H1 (cell line): Measurements from ENCODE around the gene FMO5. TPM values are rescaled to one million over a fixed set of nuclear protein-coding genes. Genes with fewer than 3 reads are reported as not detected.
A peak's percentile ranks its signal among the peaks of the same experiment; 100 is the strongest.

Experiments used
- CTCF ChIA-PET: fragments of 300-600 bp; sonication (Branson Sonifier 250); formaldehyde crosslinking; loops from one replicate; lab custom pipeline; 2021; ENCODE audit not compliant: partially characterized antibody; lab: Charles Lee
- POLR2A ChIA-PET: fragments of 300-600 bp; sonication (Branson Sonifier 250); formaldehyde crosslinking; loops from one replicate; lab custom pipeline; 2021; ENCODE audit warnings: inconsistent platforms; ENCODE audit not compliant: partially characterized antibody; lab: Charles Lee
- DNase-seq, 2 experiments: peaks; one replicate each; pipeline versions ENCODE4 v3.0.0 to v3.0.0-alpha.2; 2010 to 2022; ENCODE audit warnings: low spot score in 2 of 2, low read depth in 1 of 2, mixed read lengths in 1 of 2
- FAIRE-seq: peaks from 2 replicates; lab custom pipeline; 2011; peaks lifted over from hg19 to GRCh38; lab: Jason Lieb, UNC
- H2AFZ ChIP-seq: 2 replicates; pipeline ENCODE4 v1.8.1; 2012; ENCODE audit warnings: low read length, inconsistent platforms
- H2AK5ac ChIP-seq: 2 replicates; pipeline ENCODE4 v1.6.1; 2013; ENCODE audit warnings: low read depth, low read length
- H2BK120ac ChIP-seq: replicated peaks from 2 replicates; pipeline ENCODE3; 2013; ENCODE audit warnings: low read depth, low read length, inconsistent platforms
- H2BK12ac ChIP-seq: 2 replicates; pipeline ENCODE4 v1.6.1; 2013; ENCODE audit warnings: low read depth, low read length
- H2BK15ac ChIP-seq: 2 replicates; pipeline ENCODE4 v1.6.1; 2013; ENCODE audit warnings: low read length
- H2BK20ac ChIP-seq: 2 replicates; pipeline ENCODE4 v1.6.1; 2013; ENCODE audit warnings: low read length
- H2BK5ac ChIP-seq: 2 replicates; pipeline ENCODE4 v1.6.1; 2013; ENCODE audit warnings: low read depth, low read length
- H3K14ac ChIP-seq: 2 replicates; pipeline ENCODE4 v1.6.1; 2013; ENCODE audit warnings: inconsistent platforms; ENCODE audit not compliant: insufficient read length
- H3K18ac ChIP-seq: 2 replicates; pipeline ENCODE4 v1.6.1; 2013; ENCODE audit warnings: low read length; ENCODE audit errors: extremely low read depth
- H3K23ac ChIP-seq: 2 replicates; pipeline ENCODE4 v1.6.1; 2013; ENCODE audit warnings: inconsistent platforms; ENCODE audit not compliant: insufficient read length
- H3K23me2 ChIP-seq: 2 replicates; pipeline ENCODE4 v1.6.1; 2013; ENCODE audit warnings: low read depth, low read length
- H3K27ac ChIP-seq: 2 replicates; pipeline ENCODE4 v1.6.1; 2011; ENCODE audit warnings: low read depth, low read length, inconsistent platforms
- H3K27me3 ChIP-seq, 4 experiments: replicated peaks in 1 of 4; 1 replicate in 1 of 4; 2 replicates in 3 of 4; pipeline versions ENCODE4 v1.6.1 to v1.8.1; 2011 to 2013; ENCODE audit warnings: low read length in 3 of 4, mild to moderate bottlenecking in 3 of 4, inconsistent platforms in 2 of 4, mixed read lengths in 2 of 4, moderate library complexity in 1 of 4; ENCODE audit not compliant: control insufficient read depth in 3 of 4, insufficient read depth in 3 of 4; ENCODE audit errors: extremely low read depth in 1 of 4
- H3K36me3 ChIP-seq, 4 experiments: 2 replicates each; pipeline versions ENCODE4 v1.6.1 to v1.8.1; 2011 to 2013; ENCODE audit warnings: mild to moderate bottlenecking in 4 of 4, low read length in 3 of 4, moderate library complexity in 2 of 4, control low read depth in 1 of 4, inconsistent platforms in 1 of 4; ENCODE audit not compliant: insufficient read depth in 4 of 4, control insufficient read depth in 2 of 4
- H3K4ac ChIP-seq: replicated peaks from 2 replicates; pipeline ENCODE3; 2013; ENCODE audit warnings: low read length, low read depth, mixed read lengths, inconsistent platforms; ENCODE audit not compliant: insufficient read length
- H3K4me1 ChIP-seq, 4 experiments: replicated peaks in 1 of 4; 1 replicate in 1 of 4; 2 replicates in 3 of 4; pipeline versions ENCODE4 v1.6.1 to v1.8.1; 2011 to 2013; ENCODE audit warnings: low read length in 3 of 4, inconsistent platforms in 2 of 4, mixed read lengths in 1 of 4; ENCODE audit not compliant: insufficient read depth in 4 of 4, control insufficient read depth in 3 of 4
- H3K4me2 ChIP-seq, 2 experiments: 2 replicates each; pipeline versions ENCODE4 v1.6.1 to v1.8.1; 2011 to 2013; ENCODE audit warnings: low read depth in 2 of 2, low read length in 2 of 2, control low read depth in 1 of 2, inconsistent platforms in 1 of 2, mild to moderate bottlenecking in 1 of 2; ENCODE audit not compliant: insufficient read depth in 1 of 2
- H3K4me3 ChIP-seq, 4 experiments: fragments of 200-600, 300-600 bp in 1 of 4; sonication (generic), shearing (Covaris generic), sonication (Bioruptor Twin) in 1 of 4; 2 replicates each; pipeline versions ENCODE4 v1.5.1 to v1.8.1; 2011 to 2016; ENCODE audit warnings: low read length in 4 of 4, low read depth in 3 of 4, control low read depth in 2 of 4, inconsistent platforms in 2 of 4, mild to moderate bottlenecking in 2 of 4, mixed read lengths in 1 of 4, moderate library complexity in 1 of 4; ENCODE audit not compliant: insufficient read depth in 2 of 4; ENCODE audit errors: extremely low read depth in 1 of 4
- H3K56ac ChIP-seq: replicated peaks from 2 replicates; pipeline ENCODE3; 2013; ENCODE audit warnings: low read depth, mild to moderate bottlenecking, mixed read lengths, low read length, inconsistent platforms; ENCODE audit not compliant: insufficient read length
- H3K79me1 ChIP-seq: 2 replicates; pipeline ENCODE4 v1.6.1; 2013; ENCODE audit warnings: low read depth, low read length, control low read depth
- H3K79me2 ChIP-seq, 2 experiments: 2 replicates each; pipeline versions ENCODE4 v1.6.1 to v1.8.1; 2012 to 2013; ENCODE audit warnings: low read length in 2 of 2, mild to moderate bottlenecking in 2 of 2, inconsistent platforms in 1 of 2; ENCODE audit not compliant: insufficient read depth in 2 of 2, control insufficient read depth in 1 of 2
- H3K9ac ChIP-seq, 4 experiments: replicated peaks in 1 of 4; 1 replicate in 1 of 4; 2 replicates in 3 of 4; pipeline versions ENCODE4 v1.6.1 to v1.8.1; 2011 to 2013; ENCODE audit warnings: low read depth in 3 of 4, low read length in 3 of 4, control low read depth in 2 of 4, mild to moderate bottlenecking in 2 of 4, moderate library complexity in 2 of 4, inconsistent platforms in 1 of 4; ENCODE audit errors: extremely low read depth in 1 of 4
- H3K9me3 ChIP-seq, 2 experiments: 2 replicates each; pipeline versions ENCODE4 v1.6.1 to v1.8.1; 2012 to 2013; ENCODE audit warnings: mild to moderate bottlenecking in 2 of 2, moderate library complexity in 2 of 2, control low read depth in 1 of 2, inconsistent platforms in 1 of 2, low read depth in 1 of 2, low read length in 1 of 2, mixed read lengths in 1 of 2; ENCODE audit not compliant: insufficient read depth in 2 of 2
- H4K20me1 ChIP-seq, 2 experiments: replicated peaks in 1 of 2; 2 replicates each; pipeline versions ENCODE3 to v1.8.1; 2011 to 2013; ENCODE audit warnings: inconsistent platforms in 2 of 2, low read length in 2 of 2, mild to moderate bottlenecking in 1 of 2; ENCODE audit not compliant: insufficient read depth in 2 of 2, control insufficient read depth in 1 of 2
- H4K5ac ChIP-seq: 2 replicates; pipeline ENCODE4 v1.6.1; 2013; ENCODE audit warnings: low read length, low read depth, mixed read lengths, inconsistent platforms; ENCODE audit not compliant: insufficient read length
- H4K8ac ChIP-seq: 2 replicates; pipeline ENCODE4 v1.8.0; 2013; ENCODE audit warnings: mild to moderate bottlenecking, moderate library complexity, low read length, inconsistent platforms; ENCODE audit not compliant: insufficient read depth; ENCODE audit errors: extremely low read depth
- H4K91ac ChIP-seq: replicated peaks from 2 replicates; pipeline ENCODE3; 2013; ENCODE audit warnings: low read length, mixed read lengths, inconsistent platforms; ENCODE audit not compliant: insufficient read length
- CBX5 ChIP-seq: fragments of 300-800, 300-1000 bp; sonication (generic); IDR thresholded peaks from 2 replicates; pipeline ENCODE4 v1.7.1; 2016; ENCODE audit warnings: antibody characterized with exemption, low read length, low read depth
- CREB1 ChIP-seq: IDR thresholded peaks from 2 replicates; pipeline ENCODE4 v1.6.1; 2012; ENCODE audit warnings: inconsistent platforms
- CTBP2 ChIP-seq: IDR thresholded peaks from 2 replicates; pipeline ENCODE4 v1.7.0; 2011; ENCODE audit warnings: borderline replicate concordance, mild to moderate bottlenecking, moderate library complexity, mixed read lengths, low read length; ENCODE audit not compliant: insufficient read depth, insufficient read length
- EZH2 ChIP-seq: fragments of 200-600 bp; sonication (generic); IDR thresholded peaks from 2 replicates; pipeline ENCODE4 v1.7.1; 2012; ENCODE audit warnings: low read depth, mild to moderate bottlenecking, moderate library complexity, low read length, inconsistent platforms; ENCODE audit not compliant: severe bottlenecking
- GABPA ChIP-seq: IDR thresholded peaks from 2 replicates; pipeline ENCODE4 v1.6.1; 2011; ENCODE audit warnings: mild to moderate bottlenecking, low read length, moderate library complexity, borderline replicate concordance; ENCODE audit not compliant: insufficient read depth
- GTF2F1 ChIP-seq: IDR thresholded peaks from 2 replicates; pipeline ENCODE4 v1.6.1; 2012; ENCODE audit warnings: low read depth, low read length, improper control_type of control experiment, borderline replicate concordance
- JUND ChIP-seq: IDR thresholded peaks from 2 replicates; pipeline ENCODE4 v1.6.1; 2011; ENCODE audit warnings: mild to moderate bottlenecking, improper control_type of control experiment, low read length
- RAD21 ChIP-seq, 2 experiments: IDR thresholded peaks in 1 of 2; conservative IDR thresholded peaks in 1 of 2; 2 replicates each; pipeline ENCODE4 v1.6.1; 2011; ENCODE audit warnings: low read depth in 2 of 2, low read length in 2 of 2, improper control_type of control experiment in 1 of 2, inconsistent platforms in 1 of 2, mild to moderate bottlenecking in 1 of 2, moderate library complexity in 1 of 2
- SIRT6 ChIP-seq: IDR thresholded peaks from one replicate; pipeline ENCODE4 v1.7.1; 2012; ENCODE audit warnings: low read length, inconsistent platforms
- SUZ12 ChIP-seq: fragments of 200-600 bp; sonication (generic); IDR thresholded peaks from 2 replicates; pipeline ENCODE4 v1.6.1; 2012; ENCODE audit warnings: mild to moderate bottlenecking, inconsistent platforms, low read length, moderate library complexity, mixed read lengths
- TAF7 ChIP-seq: optimal IDR thresholded peaks from 2 replicates; pipeline ENCODE3; 2011; ENCODE audit warnings: low read depth, mild to moderate bottlenecking, inconsistent platforms, low read length, moderate library complexity, borderline replicate concordance
- TBP ChIP-seq: IDR thresholded peaks from 2 replicates; pipeline ENCODE4 v1.6.1; 2011; ENCODE audit warnings: low read depth, low read length, improper control_type of control experiment
- WGBS, 2 experiments: shearing (Covaris generic) in 1 of 2; methylation state at CpG; one replicate each; pipeline versions ENCODE4 v1.1.6 to v1.1.7; 2013 to 2015; ENCODE audit warnings: low lambda C conversion rate in 2 of 2, mixed read lengths in 2 of 2, inconsistent platforms in 1 of 2, low coverage in 1 of 2, missing lambda C conversion rate in 1 of 2; ENCODE audit not compliant: insufficient replicate concordance in 2 of 2, insufficient coverage in 1 of 2, insufficient read length in 1 of 2; ENCODE audit errors: extremely low coverage in 1 of 2, missing lambda C conversion rate in 1 of 2; 5-methylcytosine and 5-hydroxymethylcytosine counted together
- polyA plus RNA-seq, 7 experiments: library from polyadenylated mRNA; depleted of rRNA in 3 of 7; stranded (reverse) in 5 of 7; unstranded in 2 of 7; fragments of >200 nt in 5 of 7; fragments of 200-250 nt in 2 of 7; gene quantifications; 1 replicate in 5 of 7; 2 replicates in 1 of 7; 4 replicates in 1 of 7; pipeline versions ENCODE4 v1.2.1 to v1.2.3, GENCODE V29; 2011 to 2013; ENCODE audit warnings: missing spikeins in 2 of 7, mixed read lengths in 2 of 7
- total RNA-seq: library from RNA; stranded (reverse); fragmentation: NEBNext Ultra II Directional; extraction: Animal tissue kit (Norgen Biotek cat#: 25700); gene quantifications from 2 replicates; pipeline ENCODE4 v1.2.1, GENCODE V29; 2021
- TF ChIP-seq, protein P1 (sequence below): IDR thresholded peaks from 2 replicates; pipeline ENCODE4 v1.6.1; 2011; ENCODE audit warnings: low read length, improper control_type of control experiment

FMO5 gene
- total and polyA plus RNA-seq, 2 of the 8 experiments (the other 6 are each of a cell fraction or from before 2014, with no cell fraction given), result 0.27 to 0.34 TPM

- H3K36me3 ChIP-seq, result no peaks in the 10 kb centered on the region
- CTCF ChIA-PET, result interaction anchor here (1.4 kb wide), 1 partner anchor 16 kb away, joined by 4 read pairs; no protein-coding TSS in a partner anchor
- H2BK20ac ChIP-seq, result no peak overlapping the region
- H3K9ac ChIP-seq, result no peak overlapping the region
- H3K14ac ChIP-seq, result no peak overlapping the region
- H3K27me3 ChIP-seq, result no peaks in the 10 kb centered on the region
- POLR2A ChIA-PET, result interaction anchor here (1.0 kb wide), 1 partner anchor 11 kb away, joined by 3 read pairs; no protein-coding TSS in a partner anchor
- no peaks in the 10 kb centered on the region for H3K79me2 ChIP-seq
- H3K4ac ChIP-seq, result no peak overlapping the region
- H3K23me2 ChIP-seq, result no peaks in the 10 kb centered on the region
- H3K56ac ChIP-seq, result no peak overlapping the region
- H2BK120ac ChIP-seq, result no peak overlapping the region
- no peak for DNase-seq
- H4K91ac ChIP-seq, result no peak overlapping the region
- peak overlapping the region; percentile 32 for H3K23ac ChIP-seq
- no peaks in the 10 kb centered on the region for H3K9me3 ChIP-seq
- H3K4me1 ChIP-seq, result no peaks in the 10 kb centered on the region
- no peak overlapping the region for H2AFZ ChIP-seq
- 85% methylated on average over 2 of the region's 2 CpGs; no CpG with 5 or more reads in 1 of the 2 experiments for WGBS, 2 experiments
- H4K5ac ChIP-seq, result no peak overlapping the region
- H2AK5ac ChIP-seq, result no peak overlapping the region
- no peak for FAIRE-seq
- no peaks in the 10 kb centered on the region for H3K79me1 ChIP-seq
- H3K27ac ChIP-seq, result no peak overlapping the region
- H4K8ac ChIP-seq, result no peak overlapping the region
- peaks cover 0 to 2% of the 10 kb centered on the region in 2 experiments for H4K20me1 ChIP-seq
- H3K18ac ChIP-seq, result no peak overlapping the region
- H3K4me3 ChIP-seq, result no peak overlapping the region
- no peak overlapping the region for H2BK5ac ChIP-seq
- H2BK15ac ChIP-seq, result no peak overlapping the region
- no peak overlapping the region for H2BK12ac ChIP-seq
- no peak overlapping the region for H3K4me2 ChIP-seq
- TF ChIP-seq JUND, result no peak
- TF ChIP-seq SUZ12, result no peak
- no peak for TF ChIP-seq CTBP2
- no peak for TF ChIP-seq SIRT6
- no peak for TF ChIP-seq TBP
- no peak for TF ChIP-seq GTF2F1
- TF ChIP-seq CREB1, result no peak
- TF ChIP-seq RAD21 (IDR thresholded peaks at IDR 0.05 in 1 of 2, conservative IDR thresholded peaks at IDR 0.05 in 1 of 2; ENCODE audit: low read depth in 2 of 2, low read length in 2 of 2), result no peak
- TF ChIP-seq EZH2, result no peak
- TF ChIP-seq, protein P1, sequence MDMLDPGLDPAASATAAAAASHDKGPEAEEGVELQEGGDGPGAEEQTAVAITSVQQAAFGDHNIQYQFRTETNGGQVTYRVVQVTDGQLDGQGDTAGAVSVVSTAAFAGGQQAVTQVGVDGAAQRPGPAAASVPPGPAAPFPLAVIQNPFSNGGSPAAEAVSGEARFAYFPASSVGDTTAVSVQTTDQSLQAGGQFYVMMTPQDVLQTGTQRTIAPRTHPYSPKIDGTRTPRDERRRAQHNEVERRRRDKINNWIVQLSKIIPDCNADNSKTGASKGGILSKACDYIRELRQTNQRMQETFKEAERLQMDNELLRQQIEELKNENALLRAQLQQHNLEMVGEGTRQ, result no peak
- TF ChIP-seq TAF7, result no peak
- TF ChIP-seq GABPA, result no peak
- TF ChIP-seq CBX5, result no peak
Observed at GRCh38 chr1:147189514-147189913, 35.6 kb downstream of the FMO5 start.
